HepG2 (cell line): Measurements from ENCODE around the gene ZNF793. TPM values are rescaled to one million over a fixed set of nuclear protein-coding genes. Genes with fewer than 3 reads are reported as not detected.
A peak's percentile ranks its signal among the peaks of the same experiment; 100 is the strongest.

Experiments used
- ATAC-seq: fragments of 200-7000 bp; cut with Tn5 transposase; 3 replicates; pipeline ENCODE4 v1.9.1; 2020; ENCODE audit warnings: mild to moderate bottlenecking, moderate library complexity
- BruUV-seq: library from RNA; stranded (reverse); fragments of 400-500 nt; replicated peaks from 2 replicates; lab custom pipeline; 2021; lab: Mats Ljungman, UMichigan
- CTCF ChIA-PET: fragments of 300-600 bp; formaldehyde crosslinking; extraction: SDS; loops from one replicate; lab custom pipeline; 2021; ENCODE audit warnings: low total read pairs, inconsistent platforms, low intra/inter-chr PET ratio; lab: Yijun Ruan, JAX
- POLR2A ChIA-PET: fragments of 350-600 bp; sonication (Branson Sonifier 250); formaldehyde crosslinking; loops from one replicate; lab custom pipeline; 2020; ENCODE audit warnings: antibody characterized with exemption, inconsistent platforms; lab: Yijun Ruan, JAX
- DNase-seq: peaks from one replicate; pipeline ENCODE4 v3.0.0-alpha.2; 2015; ENCODE audit warnings: low spot score
- FAIRE-seq: peaks from 3 replicates; lab custom pipeline; 2011; peaks lifted over from hg19 to GRCh38; lab: Jason Lieb, UNC
- H2AFZ ChIP-seq: one replicate; pipeline ENCODE4 v1.6.1; 2011; ENCODE audit warnings: low read length, inconsistent platforms
- H3K27ac ChIP-seq: fragments of 300-600 bp; 3 replicates; pipeline ENCODE4 v1.8.0; 2011; ENCODE audit warnings: mixed run types, mild to moderate bottlenecking, mixed read lengths, low read length, inconsistent platforms; ENCODE audit not compliant: insufficient read depth; ENCODE audit errors: extremely low read length
- H3K27me3 ChIP-seq, 2 experiments: fragments of 200-600 bp in 1 of 2; 2 replicates in 1 of 2; 3 replicates in 1 of 2; pipeline versions ENCODE4 v1.6.0 to v1.8.0; 2011; ENCODE audit warnings: low read length in 2 of 2, mild to moderate bottlenecking in 2 of 2, moderate library complexity in 2 of 2, inconsistent platforms in 1 of 2; ENCODE audit not compliant: insufficient read depth in 2 of 2, control insufficient read depth in 1 of 2
- H3K36me3 ChIP-seq, 2 experiments: fragments of 200-600 bp in 1 of 2; replicated peaks in 1 of 2; 2 replicates in 1 of 2; 3 replicates in 1 of 2; pipeline versions ENCODE4 v1.5.1 to v1.8.0; 2011; ENCODE audit warnings: low read length in 2 of 2, inconsistent platforms in 1 of 2; ENCODE audit not compliant: insufficient read depth in 2 of 2, control insufficient read depth in 1 of 2
- H3K4me1 ChIP-seq: 2 replicates; pipeline ENCODE4 v1.5.1; 2012; ENCODE audit warnings: low read length, inconsistent platforms; ENCODE audit not compliant: insufficient read depth
- H3K4me2 ChIP-seq: 2 replicates; pipeline ENCODE4 v1.6.0; 2011; ENCODE audit warnings: low read depth, low read length, inconsistent platforms
- H3K4me3 ChIP-seq, 3 experiments: fragments of 200-600 bp in 1 of 3; sonication (generic), shearing (Covaris generic) in 1 of 3; replicated peaks in 1 of 3; 2 replicates each; pipeline ENCODE4 v1.5.1; 2011 to 2016; ENCODE audit warnings: low read length in 3 of 3, inconsistent platforms in 2 of 3, low read depth in 2 of 3, mild to moderate bottlenecking in 2 of 3, control low read depth in 1 of 3, mixed read lengths in 1 of 3; ENCODE audit not compliant: insufficient read depth in 1 of 3
- H3K79me2 ChIP-seq: one replicate; pipeline ENCODE4 v1.6.1; 2011; ENCODE audit warnings: low read length, inconsistent platforms; ENCODE audit not compliant: insufficient read depth
- H3K9ac ChIP-seq: 2 replicates; pipeline ENCODE4 v1.6.0; 2011; ENCODE audit warnings: mild to moderate bottlenecking, low read depth, low read length, inconsistent platforms; ENCODE audit not compliant: insufficient read depth
- H3K9me3 ChIP-seq: 2 replicates; pipeline ENCODE4 v1.5.1; 2012; ENCODE audit warnings: mild to moderate bottlenecking, low read length
- H4K20me1 ChIP-seq: 2 replicates; pipeline ENCODE4 v1.6.0; 2011; ENCODE audit warnings: inconsistent platforms, mild to moderate bottlenecking, low read length, moderate library complexity; ENCODE audit not compliant: insufficient read depth
- ARID3A ChIP-seq: IDR thresholded peaks from 2 replicates; pipeline ENCODE4 v1.6.1; 2012; ENCODE audit warnings: low read depth, low read length, improper control_type of control experiment
- CREM ChIP-seq, 2 experiments: sonication (generic) in 1 of 2; formaldehyde crosslinking in 1 of 2; IDR thresholded peaks; 2 replicates each; pipeline versions ENCODE4 v1.4.0 to v1.6.1; 2016 to 2020; ENCODE audit warnings: antibody characterized with exemption in 1 of 2, mild to moderate bottlenecking in 1 of 2, missing genetic modification reagents in 1 of 2
- HNF1B ChIP-seq: sonication (generic); formaldehyde crosslinking; IDR thresholded peaks from 2 replicates; pipeline ENCODE4 v1.5.1; 2020; ENCODE audit warnings: mild to moderate bottlenecking, moderate library complexity, missing genetic modification reagents
- KLF6 ChIP-seq: IDR thresholded peaks from 2 replicates; pipeline ENCODE4 v1.8.0; 2016; ENCODE audit warnings: missing biosample characterization, missing genetic modification reagents
- MTA1 ChIP-seq: sonication (generic); formaldehyde crosslinking; IDR thresholded peaks from 2 replicates; pipeline ENCODE4 v1.4.0; 2020; ENCODE audit warnings: missing genetic modification reagents, mild to moderate bottlenecking, borderline replicate concordance
- NR2F1 ChIP-seq, 2 experiments: fragments of 450-650 bp in 1 of 2; formaldehyde crosslinking in 1 of 2; IDR thresholded peaks; 2 replicates each; pipeline versions ENCODE4 v1.5.0 to v1.6.1; 2016 to 2020; ENCODE audit warnings: mild to moderate bottlenecking in 1 of 2, missing compliant biosample characterization in 1 of 2, missing genetic modification reagents in 1 of 2, moderate library complexity in 1 of 2
- PHF21A ChIP-seq: sonication (generic); formaldehyde crosslinking; IDR thresholded peaks from 2 replicates; pipeline ENCODE4 v1.5.0; 2020; ENCODE audit warnings: mild to moderate bottlenecking, missing genetic modification reagents
- ZNF251 ChIP-seq: sonication (generic); formaldehyde crosslinking; IDR thresholded peaks from 2 replicates; pipeline ENCODE4 v1.9.0; 2021; ENCODE audit warnings: mild to moderate bottlenecking, missing genetic modification reagents
- ZNF431 ChIP-seq: sonication (generic); formaldehyde crosslinking; IDR thresholded peaks from 2 replicates; pipeline ENCODE4 v1.9.0; 2022; ENCODE audit warnings: missing genetic modification reagents, low read depth, mild to moderate bottlenecking, borderline replicate concordance
- ZXDC ChIP-seq: sonication (generic); formaldehyde crosslinking; IDR thresholded peaks from 2 replicates; pipeline ENCODE4 v1.5.0; 2020; ENCODE audit warnings: mild to moderate bottlenecking, missing genetic modification reagents
- WGBS: methylation state at CpG from one replicate; pipeline ENCODE4 v1.1.6; 2017; ENCODE audit warnings: low lambda C conversion rate; 5-methylcytosine and 5-hydroxymethylcytosine counted together
- in situ Hi-C: cut with HindIII; loops from 2 replicates; pipeline ENCODE4 v1.10.0; 2017; ENCODE audit warnings: low pct_unique_long_range_greater_than_20kb; ENCODE audit not compliant: extremely low pct_ligation_motif_present
- intact Hi-C: fragments of 100-400 bp; cut with micrococcal nuclease; formaldehyde crosslinking; loops from one replicate; pipeline ENCODE4 v1.10.0; 2022; ENCODE audit not compliant: unreplicated experiment
- polyA plus RNA-seq, 8 experiments: library from polyadenylated mRNA; depleted of rRNA in 3 of 8; stranded (reverse) in 7 of 8; unstranded in 1 of 8; fragments of >200 nt; fragmentation: Illumina TruSeq in 4 of 8; extraction: Trizol in 4 of 8; gene quantifications; 2 replicates each; pipeline versions ENCODE4 v1.2.1 to v1.2.3, GENCODE V29; 2011 to 2016; ENCODE audit warnings: low read depth in 4 of 8, missing spikeins in 1 of 8, mixed read lengths in 1 of 8; ENCODE audit not compliant: insufficient read depth in 1 of 8
- total RNA-seq, 5 experiments: library from RNA; depleted of rRNA; stranded (reverse); fragments of >200 nt; fragmentation: Illumina TruSeq; extraction: Trizol; gene quantifications; 2 replicates each; pipeline ENCODE4 v1.2.3, GENCODE V29; 2016; ENCODE audit warnings: low read depth in 1 of 5

Gene ZNF793
- total and polyA plus RNA-seq, 2 of the 13 experiments (the other 11 are each of a cell fraction or from before 2014, with no cell fraction given) = 0.13 to 0.35 TPM

- TF ChIP-seq CREM (IDR thresholded peaks at IDR 0.05) (0 out of 2 replicates have a peak, but pooled peaks have one; percentile 51), CREM (CRISPR knock-in tag; IDR thresholded peaks at IDR 0.05) (no peak), ZXDC (CRISPR knock-in tag) (peak; percentile 7; the same call in 1 of the 2 replicates), KLF6 (CRISPR knock-in tag) (0 out of 2 replicates have a peak, but pooled peaks have one; percentile 6), ZNF431 (CRISPR knock-in tag) (no peak), PHF21A (CRISPR knock-in tag) (peak; percentile 7; the same call in 1 of the 2 replicates), NR2F1 (CRISPR knock-in tag; IDR thresholded peaks at IDR 0.05) (0 out of 4 replicates have a peak, but pooled peaks of 1 of the 2 experiments have one; percentile 4)
Measured at GRCh38 chr19:37467608-37468090, 39.1 kb upstream of the ZNF793 start (continued).

- CTCF ChIA-PET = no interaction called here
- peak within 1 kb of the TSS; percentile 80 to 94 (median 85) for H3K4me3 ChIP-seq
- TF ChIP-seq ARID3A (no peak), HNF1B (CRISPR knock-in tag) (peak; percentile 64; the same call in 1 of the 2 replicates), ZNF251 (CRISPR knock-in tag) (0 out of 2 replicates have a peak, but pooled peaks have one; percentile 28), MTA1 (CRISPR knock-in tag) (no peak)
Measured at GRCh38 chr19:37468961-37469777, 37.6 kb upstream of the ZNF793 start, which contains the start of gene ZNF570. TSS of gene ZNF570 (plus strand) at chr19:37469356. CDS start at chr19:37470355, 999 bp downstream.

More at GRCh38 chr19:37468961-37469777, 37.6 kb upstream of the ZNF793 start, which contains the start of gene ZNF570:
- H3K27ac ChIP-seq = peak within 1 kb of the TSS; percentile 89
- H3K4me2 ChIP-seq = peak within 1 kb of the TSS; percentile 83
- H4K20me1 ChIP-seq = no peaks in the 10 kb centered on the region
- WGBS = 83% methylated on average over 11 of the region's 63 CpGs
- POLR2A ChIA-PET = interaction anchor here (0.7 to 1.5 kb wide), 7 partner anchors 98 to 803 kb away, joined by 3 to 7 read pairs (median 3); partner anchors contain the start of genes ZNF345, ZNF461, ZNF527 and ZNF540
- H3K4me1 ChIP-seq = peaks cover 30% of the 10 kb centered on the region
- BruUV-seq = no TSS peak
- peaks cover 0 to 5% of the 10 kb centered on the region in 2 experiments; a peak in 1 of 5 replicates for H3K36me3 ChIP-seq
- peak; percentile 71 for FAIRE-seq
- peak; percentile 87 for ATAC-seq
- H2AFZ ChIP-seq = peak within 1 kb of the TSS; percentile 73
- H3K9me3 ChIP-seq = peaks cover 26% of the 10 kb centered on the region
- H3K79me2 ChIP-seq = no peaks in the 10 kb centered on the region
- H3K27me3 ChIP-seq = no peaks in the 10 kb centered on the region; a peak in 1 of 5 replicates
- intact Hi-C loops (loop anchor here (5.0 to 10.0 kb wide), 4 partner anchors 97 to 552 kb away; partner anchors contain the start of genes ZFP30, ZNF527, ZNF568 and ZNF829), in situ Hi-C loops (no loop called here)
- H3K9ac ChIP-seq = peak within 1 kb of the TSS; percentile 72
- DNase-seq = peak; percentile 72
